Caco-2 (cell line): ENCODE results near the gene TTYH3. TPM values are rescaled to one million over a fixed set of nuclear protein-coding genes. Genes with fewer than 3 reads are reported as not detected.

Experiments used
- BruUV-seq: library from RNA; stranded (reverse); fragments of 400-500 nt; replicated peaks from 2 replicates; lab custom pipeline; 2021; lab: Mats Ljungman, UMichigan
- CTCF ChIA-PET: fragments of 300-600 bp; sonication (Branson Sonifier 250); formaldehyde crosslinking; loops from one replicate; lab custom pipeline; 2022; ENCODE audit warnings: antibody characterized with exemption; lab: Charles Lee
- POLR2A ChIA-PET: fragments of 300-600 bp; sonication (Branson Sonifier 250); formaldehyde crosslinking; loops from one replicate; lab custom pipeline; 2022; ENCODE audit warnings: antibody characterized with exemption; lab: Charles Lee
- DNase-seq, 2 experiments: peaks; one replicate each; pipeline versions ENCODE4 v3.0.0 to v3.0.0-alpha.2; 2020 to 2022
- H3K27me3 ChIP-seq: replicated peaks from 2 replicates; pipeline ENCODE4 v1.6.0; 2011; ENCODE audit warnings: low read length; ENCODE audit not compliant: control insufficient read depth, insufficient read depth
- H3K36me3 ChIP-seq: 2 replicates; pipeline ENCODE4 v1.5.1; 2011; ENCODE audit warnings: low read length; ENCODE audit not compliant: control insufficient read depth, insufficient read depth
- H3K4me1 ChIP-seq: fragments of 250-450 bp; sonication (Bioruptor Pico); 2 replicates; pipeline ENCODE4 v1.5.1; 2020; ENCODE audit warnings: mild to moderate bottlenecking
- H3K4me3 ChIP-seq: 2 replicates; pipeline ENCODE4 v1.5.1; 2011; ENCODE audit warnings: low read depth, mild to moderate bottlenecking, control low read depth, low read length
- H3K9me3 ChIP-seq: fragments of 250-450 bp; sonication (Bioruptor Pico); 2 replicates; pipeline ENCODE4 v1.5.1; 2020; ENCODE audit warnings: mild to moderate bottlenecking, moderate library complexity
- H3K27ac Mint-ChIP-seq: one replicate; pipeline ENCODE4 v1.8.0; 2022; ENCODE audit warnings: mixed read lengths; ENCODE audit not compliant: unreplicated experiment
- H3K27me3 Mint-ChIP-seq: one replicate; pipeline ENCODE4 v1.8.0; 2022; ENCODE audit warnings: mixed read lengths; ENCODE audit not compliant: insufficient read depth, unreplicated experiment
- H3K36me3 Mint-ChIP-seq: one replicate; pipeline ENCODE4 v1.8.0; 2022; ENCODE audit warnings: mild to moderate bottlenecking, mixed read lengths; ENCODE audit not compliant: insufficient read depth, unreplicated experiment
- H3K4me1 Mint-ChIP-seq: one replicate; pipeline ENCODE4 v1.8.0; 2022; ENCODE audit warnings: low read depth, mixed read lengths; ENCODE audit not compliant: unreplicated experiment
- H3K4me3 Mint-ChIP-seq: one replicate; pipeline ENCODE4 v1.8.0; 2022; ENCODE audit warnings: mild to moderate bottlenecking, moderate library complexity, mixed read lengths; ENCODE audit not compliant: unreplicated experiment
- H3K9me3 Mint-ChIP-seq: one replicate; pipeline ENCODE4 v1.8.0; 2022; ENCODE audit warnings: mixed read lengths; ENCODE audit not compliant: unreplicated experiment
- intact Hi-C: fragments of 100-400 bp; cut with micrococcal nuclease; formaldehyde crosslinking; loops from one replicate; pipeline ENCODE4 v1.10.0; 2022; ENCODE audit not compliant: unreplicated experiment
- total RNA-seq: library from RNA; stranded (reverse); gene quantifications from 2 replicates; pipeline ENCODE4 v1.2.3, GENCODE V29; 2022
- TF ChIP-seq, protein P1 (sequence below), 2 experiments: fragments of 200-600 bp in 1 of 2; IDR thresholded peaks; 1 replicate in 1 of 2; 2 replicates in 1 of 2; pipeline versions ENCODE4 v1.5.1 to v1.8.0; 2011 to 2022; ENCODE audit warnings: antibody characterized with exemption in 1 of 2, control low read depth in 1 of 2, inconsistent platforms in 1 of 2, low read depth in 1 of 2, low read length in 1 of 2, mild to moderate bottlenecking in 1 of 2, moderate library complexity in 1 of 2; ENCODE audit not compliant: insufficient read depth in 1 of 2, severe bottlenecking in 1 of 2, unreplicated experiment in 1 of 2

Gene TTYH3
- total RNA-seq, 1 experiment from 2014 or later, result 57.3 TPM

DNA sequence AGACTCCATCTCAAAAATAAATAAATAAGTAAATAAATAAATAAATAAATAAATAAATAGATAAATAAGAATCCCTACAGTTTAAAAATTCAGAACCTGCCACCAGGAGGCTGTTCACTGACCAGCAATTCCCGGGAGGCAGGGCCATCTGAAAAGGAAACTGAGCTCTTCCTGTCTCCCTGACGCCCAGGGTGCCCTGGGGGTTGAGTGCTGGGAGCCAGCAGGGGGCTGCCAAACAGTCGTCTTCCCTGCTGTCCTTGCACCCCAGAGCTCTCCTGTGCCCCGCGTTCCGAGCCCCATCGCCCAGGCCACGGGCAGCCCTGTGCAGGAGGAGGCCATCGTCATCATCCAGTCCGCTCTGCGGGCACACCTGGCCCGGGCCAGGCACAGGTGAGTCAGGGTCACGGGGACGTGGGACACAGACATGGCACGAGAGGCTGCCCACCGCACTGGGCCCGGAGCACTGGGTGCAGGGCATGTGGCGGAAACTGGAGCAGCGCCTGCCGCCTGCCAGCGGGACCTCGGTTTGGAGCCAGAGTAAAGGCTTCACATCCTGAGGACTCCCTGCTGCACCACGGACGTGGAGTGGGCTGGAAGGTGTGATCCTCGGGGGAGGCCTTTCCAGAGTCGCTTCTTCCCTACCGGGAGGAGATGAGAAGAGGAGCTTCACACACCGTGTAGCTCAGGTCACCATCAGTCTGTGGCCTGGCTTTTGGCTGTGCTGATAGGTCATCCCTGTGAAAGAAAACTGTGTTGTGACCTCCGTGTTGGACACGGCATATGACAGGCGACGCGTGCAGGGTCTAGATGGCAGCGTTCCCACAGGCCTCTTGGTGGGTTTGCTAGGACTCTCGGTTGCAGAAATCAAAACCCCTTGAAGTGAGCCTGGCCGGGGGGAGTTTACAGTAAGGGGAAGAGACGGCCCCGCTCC is 25.9 kb upstream of the TTYH3 start:
- H3K4me1 Mint-ChIP-seq, result no peaks in the 10 kb centered on the region
- no peaks in the 10 kb centered on the region for H3K27me3 Mint-ChIP-seq
- Histone ChIP-seq H3K4me3 (no peak overlapping the region), H3K36me3 (no peaks in the 10 kb centered on the region; the same call in 1 of the 2 replicates), H3K4me1 (no peaks in the 10 kb centered on the region), H3K9me3 (no peaks in the 10 kb centered on the region), H3K27me3 (no peaks in the 10 kb centered on the region)
- no peak overlapping the region for H3K27ac Mint-ChIP-seq
- H3K4me3 Mint-ChIP-seq, result no peak overlapping the region
- TF ChIP-seq, protein P1, sequence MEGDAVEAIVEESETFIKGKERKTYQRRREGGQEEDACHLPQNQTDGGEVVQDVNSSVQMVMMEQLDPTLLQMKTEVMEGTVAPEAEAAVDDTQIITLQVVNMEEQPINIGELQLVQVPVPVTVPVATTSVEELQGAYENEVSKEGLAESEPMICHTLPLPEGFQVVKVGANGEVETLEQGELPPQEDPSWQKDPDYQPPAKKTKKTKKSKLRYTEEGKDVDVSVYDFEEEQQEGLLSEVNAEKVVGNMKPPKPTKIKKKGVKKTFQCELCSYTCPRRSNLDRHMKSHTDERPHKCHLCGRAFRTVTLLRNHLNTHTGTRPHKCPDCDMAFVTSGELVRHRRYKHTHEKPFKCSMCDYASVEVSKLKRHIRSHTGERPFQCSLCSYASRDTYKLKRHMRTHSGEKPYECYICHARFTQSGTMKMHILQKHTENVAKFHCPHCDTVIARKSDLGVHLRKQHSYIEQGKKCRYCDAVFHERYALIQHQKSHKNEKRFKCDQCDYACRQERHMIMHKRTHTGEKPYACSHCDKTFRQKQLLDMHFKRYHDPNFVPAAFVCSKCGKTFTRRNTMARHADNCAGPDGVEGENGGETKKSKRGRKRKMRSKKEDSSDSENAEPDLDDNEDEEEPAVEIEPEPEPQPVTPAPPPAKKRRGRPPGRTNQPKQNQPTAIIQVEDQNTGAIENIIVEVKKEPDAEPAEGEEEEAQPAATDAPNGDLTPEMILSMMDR (IDR thresholded peaks at IDR 0.05; ENCODE audit: insufficient read depth in 1 of 2, low read depth in 1 of 2, low read length in 1 of 2, severe bottlenecking in 1 of 2, unreplicated experiment in 1 of 2), result no peak
- no peak for DNase-seq
- no TSS peak for BruUV-seq
- no peaks in the 10 kb centered on the region for H3K9me3 Mint-ChIP-seq
- ChIA-PET POLR2A (interaction anchor here (0.6 kb wide), 1 partner anchor 26 kb away, joined by 4 read pairs; the partner anchor contains the start of gene TTYH3), CTCF (interaction anchor here (0.6 kb wide), 1 partner anchor 76 kb away, joined by 3 read pairs; no protein-coding TSS in a partner anchor)
- intact Hi-C loops, result loop anchor here (5.0 kb wide), 1 partner anchor 76 kb away; no protein-coding TSS in a partner anchor
- peaks cover 11% of the 10 kb centered on the region for H3K36me3 Mint-ChIP-seq

DNA sequence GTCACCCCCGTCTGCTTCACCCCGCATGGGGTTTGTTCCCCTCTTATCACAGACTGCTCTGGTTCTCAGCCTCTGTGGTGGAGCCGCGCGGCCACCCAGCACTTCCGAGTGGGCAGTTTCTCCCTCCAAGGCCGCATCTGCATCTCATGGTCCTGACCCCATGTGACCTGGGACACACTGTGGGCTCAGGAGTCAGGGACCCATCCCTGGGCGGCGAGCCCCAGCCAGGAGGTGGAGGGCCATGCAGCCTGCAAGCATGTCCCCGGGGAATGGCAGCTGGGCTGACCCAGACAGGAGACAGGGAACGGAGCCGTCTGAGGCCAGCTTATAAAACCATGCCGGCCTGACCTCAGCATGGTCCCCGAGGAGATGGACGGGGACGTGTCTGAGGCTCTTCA is 25.2 kb upstream of the TTYH3 start:
- no peaks in the 10 kb centered on the region for H3K4me1 ChIP-seq
- Mint-ChIP-seq H3K4me3 (no peak overlapping the region), H3K9me3 (no peaks in the 10 kb centered on the region), H3K4me1 (no peaks in the 10 kb centered on the region), H3K27me3 (no peaks in the 10 kb centered on the region), H3K27ac (no peak overlapping the region), H3K36me3 (peaks cover 6% of the 10 kb centered on the region)
- no TSS peak for BruUV-seq
- TF ChIP-seq, protein P1 (IDR thresholded peaks at IDR 0.05; ENCODE audit: insufficient read depth in 1 of 2, low read depth in 1 of 2, low read length in 1 of 2, severe bottlenecking in 1 of 2, unreplicated experiment in 1 of 2), result no peak
- ChIA-PET CTCF (interaction anchor here (0.6 kb wide), 1 partner anchor 76 kb away, joined by 3 read pairs; no protein-coding TSS in a partner anchor), POLR2A (interaction anchor here (0.6 kb wide), 1 partner anchor 25 kb away, joined by 4 read pairs; the partner anchor contains the start of gene TTYH3)
- intact Hi-C loops, result loop anchor here (5.0 kb wide), 1 partner anchor 76 kb away; no protein-coding TSS in a partner anchor
- H3K9me3 ChIP-seq, result no peaks in the 10 kb centered on the region
- no peaks in the 10 kb centered on the region for H3K27me3 ChIP-seq
- H3K4me3 ChIP-seq, result no peak overlapping the region
- no peak for DNase-seq
- H3K36me3 ChIP-seq, result no peaks in the 10 kb centered on the region; the same call in 1 of the 2 replicates

DNA sequence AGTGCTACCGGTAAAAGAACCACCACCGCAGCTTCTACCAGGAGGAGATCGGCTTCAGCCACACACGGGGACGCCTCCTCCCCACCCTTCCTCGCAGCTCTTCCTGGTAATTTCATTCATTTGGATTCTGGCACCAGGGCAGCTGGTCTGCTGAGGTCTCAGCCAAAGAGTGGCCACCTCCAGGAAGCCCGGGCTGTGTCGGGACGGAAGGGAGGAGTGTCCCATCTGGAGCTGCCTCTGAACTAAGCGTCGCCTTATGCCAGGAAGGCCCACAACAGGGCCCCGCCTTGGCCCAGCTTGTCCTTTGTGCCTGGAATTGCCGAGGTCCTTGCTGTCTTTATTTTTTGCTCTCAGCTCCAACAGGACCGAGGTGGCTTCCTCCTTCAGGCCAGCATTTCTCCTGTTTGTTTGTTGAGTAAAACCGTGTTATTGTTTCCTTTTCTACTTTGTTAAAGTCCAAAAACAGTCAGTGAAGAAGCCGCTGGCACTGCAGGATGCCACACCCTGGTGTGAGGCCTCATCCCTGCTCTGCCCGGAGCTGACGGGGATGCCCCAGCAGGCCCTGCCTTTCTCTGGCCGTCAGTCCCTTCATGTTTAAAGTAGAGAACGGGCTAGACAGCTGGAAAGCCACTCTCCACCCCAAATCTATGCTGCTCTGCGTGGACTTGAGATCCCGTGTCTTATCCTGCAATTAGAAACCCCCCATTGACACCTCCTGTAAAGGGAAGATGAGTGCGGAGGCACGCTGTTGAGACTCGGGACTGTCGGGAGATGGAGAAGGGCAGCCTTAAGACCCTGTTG is 24.5 kb upstream of the TTYH3 start:
- no peak for DNase-seq
- Histone ChIP-seq H3K4me1 (no peaks in the 10 kb centered on the region), H3K9me3 (no peaks in the 10 kb centered on the region), H3K36me3 (no peaks in the 10 kb centered on the region), H3K27me3 (no peaks in the 10 kb centered on the region), H3K4me3 (no peak overlapping the region)
- TF ChIP-seq, protein P1 (IDR thresholded peaks at IDR 0.05; ENCODE audit: insufficient read depth in 1 of 2, low read depth in 1 of 2, low read length in 1 of 2, severe bottlenecking in 1 of 2, unreplicated experiment in 1 of 2), result no peak
- BruUV-seq, result no TSS peak
- Mint-ChIP-seq H3K27me3 (no peaks in the 10 kb centered on the region), H3K4me3 (no peak overlapping the region), H3K4me1 (no peaks in the 10 kb centered on the region), H3K27ac (peak overlapping the region; percentile 39), H3K36me3 (no peaks in the 10 kb centered on the region), H3K9me3 (no peaks in the 10 kb centered on the region)
- CTCF ChIA-PET, result no interaction called here
- POLR2A ChIA-PET, result no interaction called here
- intact Hi-C loops, result loop anchor here (5.0 kb wide), 1 partner anchor 75 kb away; no protein-coding TSS in a partner anchor
